ENCODE results near the gene STAB2. TPM values are rescaled to one million over a fixed set of nuclear protein-coding genes. Genes with fewer than 3 reads are reported as not detected.
"Not testable (repeated sequence)": the region's sequence is repeated elsewhere in the genome, so short reads cannot be mapped to it uniquely, and the experiment has no call there.

The STAB2 gene
- polyA plus RNA-seq, 1 donor from 2014 or later = not detected

- H4K20me1 ChIP-seq (ENCODE audit: insufficient read depth) = no peaks in the 10 kb centered on the region
- no peak overlapping the region for H2AFZ ChIP-seq (ENCODE audit: low read depth, low read length)
- no peaks in the 10 kb centered on the region for H3K36me3 ChIP-seq (ENCODE audit: insufficient read depth, low read length)
- no peak for TF ChIP-seq EP300 (conservative IDR thresholded peaks at IDR 0.05; ENCODE audit: poor library complexity, severe bottlenecking)
- no peak for TF ChIP-seq REST (IDR thresholded peaks at IDR 0.05; ENCODE audit: borderline replicate concordance)
- no peak for TF ChIP-seq CTCF (IDR thresholded peaks at IDR 0.05; ENCODE audit: poor library complexity, severe bottlenecking)
- no peak for TF ChIP-seq SMC3 (conservative IDR thresholded peaks at IDR 0.05; ENCODE audit: poor library complexity)
- TF ChIP-seq TAF1 (IDR thresholded peaks at IDR 0.05; ENCODE audit: low read depth) = no peak
- no peak for TF ChIP-seq RAD21 (conservative IDR thresholded peaks at IDR 0.05)
- TF ChIP-seq MXI1 (conservative IDR thresholded peaks at IDR 0.05; ENCODE audit: poor library complexity, severe bottlenecking) = no peak
- no peak for TF ChIP-seq EZH2 (IDR thresholded peaks at IDR 0.05; ENCODE audit: borderline replicate concordance, insufficient read depth, low read length, poor library complexity, severe bottlenecking)
- no peak for TF ChIP-seq POLR2AphosphoS5 (IDR thresholded peaks at IDR 0.05)
- H3K9ac ChIP-seq (ENCODE audit: low read length) = no peak overlapping the region
- H3K9me2 ChIP-seq (ENCODE audit: insufficient read depth, low read length) = no peaks in the 10 kb centered on the region
- H3K9me3 ChIP-seq (ENCODE audit: low read length) = no peaks in the 10 kb centered on the region
- H3K79me2 ChIP-seq (replicated peaks; ENCODE audit: insufficient read depth, low read length) = no peaks in the 10 kb centered on the region
- no peak overlapping the region for H3K4me3 ChIP-seq (ENCODE audit: low read length)
- H3K27ac ChIP-seq (ENCODE audit: low read length) = no peak overlapping the region
- H3K27me3 ChIP-seq (ENCODE audit: insufficient read depth, low read depth, low read length) = no peaks in the 10 kb centered on the region
- no peak overlapping the region for H3K4me2 ChIP-seq (ENCODE audit: low read length)
- H3F3A ChIP-seq (ENCODE audit: insufficient read depth, low read length, poor library complexity, severe bottlenecking) = no peaks in the 10 kb centered on the region
Observed at GRCh38 chr12:103647267-103647666, 60.2 kb downstream of the STAB2 start.

- Histone ChIP-seq H2AFZ (ENCODE audit: low read depth, low read length) (no peak overlapping the region), H4K20me1 (ENCODE audit: insufficient read depth) (no peaks in the 10 kb centered on the region), H3F3A (ENCODE audit: insufficient read depth, low read length, poor library complexity, severe bottlenecking) (no peaks in the 10 kb centered on the region), H3K9me2 (ENCODE audit: insufficient read depth, low read length) (no peaks in the 10 kb centered on the region), H3K79me2 (replicated peaks; ENCODE audit: insufficient read depth, low read length) (no peaks in the 10 kb centered on the region), H3K27ac (ENCODE audit: low read length) (no peak overlapping the region), H3K4me2 (ENCODE audit: low read length) (no peak overlapping the region), H3K9ac (ENCODE audit: low read length) (no peak overlapping the region), H3K4me3 (ENCODE audit: low read length) (no peak overlapping the region), H3K9me3 (ENCODE audit: low read length) (no peaks in the 10 kb centered on the region), H3K36me3 (ENCODE audit: insufficient read depth, low read length) (no peaks in the 10 kb centered on the region), H3K27me3 (ENCODE audit: insufficient read depth, low read depth, low read length) (no peaks in the 10 kb centered on the region)
- TF ChIP-seq CTCF (IDR thresholded peaks at IDR 0.05; ENCODE audit: poor library complexity, severe bottlenecking) (no peak), EP300 (conservative IDR thresholded peaks at IDR 0.05; ENCODE audit: poor library complexity, severe bottlenecking) (no peak), POLR2AphosphoS5 (IDR thresholded peaks at IDR 0.05) (no peak), RAD21 (conservative IDR thresholded peaks at IDR 0.05) (no peak)
Observed at GRCh38 chr12:103652808-103653207, 65.7 kb downstream of the STAB2 start.

- not testable (repeated sequence) for H3K27ac ChIP-seq (ENCODE audit: low read length); H3K9me2 ChIP-seq (ENCODE audit: insufficient read depth, low read length); H3K9me3 ChIP-seq (ENCODE audit: low read length); H2AFZ ChIP-seq (ENCODE audit: low read depth, low read length); H3K4me3 ChIP-seq (ENCODE audit: low read length); H3F3A ChIP-seq (ENCODE audit: insufficient read depth, low read length, poor library complexity, severe bottlenecking); H3K79me2 ChIP-seq (replicated peaks; ENCODE audit: insufficient read depth, low read length); H4K20me1 ChIP-seq (ENCODE audit: insufficient read depth); H3K9ac ChIP-seq (ENCODE audit: low read length); H3K27me3 ChIP-seq (ENCODE audit: insufficient read depth, low read depth, low read length); H3K36me3 ChIP-seq (ENCODE audit: insufficient read depth, low read length); H3K4me2 ChIP-seq (ENCODE audit: low read length)
Observed at GRCh38 chr12:103653568-103654173, 66.6 kb downstream of the STAB2 start.

All from neural cell (in vitro differentiated cells).